DMS 273 (cell line): Measurements from ENCODE around the gene KLC1.
"Not testable (repeated sequence)": the region's sequence is repeated elsewhere in the genome, so short reads cannot be mapped to it uniquely, and the experiment has no call there.

Source experiments
- DNase-seq: peaks from one replicate; lab custom pipeline; 2025; ENCODE audit not compliant: unreplicated experiment; lab: John Stamatoyannopoulos, UW

The KLC1 gene

DNA sequence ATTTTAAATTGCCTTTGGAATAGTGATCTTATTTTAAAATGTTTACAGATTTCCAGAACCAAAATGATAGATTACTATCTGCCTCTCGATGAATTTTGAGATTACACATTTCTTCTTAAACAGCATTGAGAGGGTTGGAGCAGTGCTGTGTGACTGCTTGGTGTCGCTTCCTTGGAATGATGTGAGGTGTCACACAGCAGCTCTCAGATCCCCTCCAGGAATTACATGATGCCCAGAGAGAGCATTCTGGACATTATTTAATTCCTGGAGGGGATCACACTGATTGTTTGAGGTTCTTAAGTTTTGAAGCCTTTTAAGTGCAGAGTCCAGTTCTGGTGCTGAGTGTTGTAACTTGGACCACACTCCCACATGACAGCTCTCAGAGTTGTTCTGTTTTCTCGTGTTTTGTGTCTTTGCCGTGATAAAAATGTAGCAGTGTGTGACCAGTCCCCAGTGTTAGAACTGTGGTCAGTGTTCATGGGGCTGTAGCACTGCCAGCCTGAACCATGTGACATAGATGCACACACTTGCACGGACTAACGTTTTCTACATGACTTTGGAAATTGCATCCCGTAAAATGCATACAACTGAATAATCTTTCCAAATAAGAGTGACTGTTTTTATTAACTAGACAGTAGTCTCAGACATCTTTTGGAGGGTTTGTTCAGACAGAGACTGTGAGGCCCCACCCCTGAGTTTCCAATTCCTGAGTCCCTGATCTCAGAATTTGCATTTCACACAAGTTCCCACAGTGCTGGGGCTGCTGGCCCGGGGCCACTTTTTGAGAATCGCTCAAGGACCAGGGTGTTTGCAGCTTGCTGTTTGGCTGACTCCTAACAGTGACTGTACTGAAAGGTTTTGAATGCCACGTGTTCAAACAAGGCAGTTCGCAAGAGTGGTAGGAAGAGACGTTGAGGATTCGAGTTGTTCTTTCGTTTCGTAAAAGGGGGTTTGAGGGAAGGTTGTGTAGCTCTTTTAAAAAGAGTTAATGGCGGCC lies 60.2 kb downstream of the KLC1 start:
- no peak for DNase-seq

DNA sequence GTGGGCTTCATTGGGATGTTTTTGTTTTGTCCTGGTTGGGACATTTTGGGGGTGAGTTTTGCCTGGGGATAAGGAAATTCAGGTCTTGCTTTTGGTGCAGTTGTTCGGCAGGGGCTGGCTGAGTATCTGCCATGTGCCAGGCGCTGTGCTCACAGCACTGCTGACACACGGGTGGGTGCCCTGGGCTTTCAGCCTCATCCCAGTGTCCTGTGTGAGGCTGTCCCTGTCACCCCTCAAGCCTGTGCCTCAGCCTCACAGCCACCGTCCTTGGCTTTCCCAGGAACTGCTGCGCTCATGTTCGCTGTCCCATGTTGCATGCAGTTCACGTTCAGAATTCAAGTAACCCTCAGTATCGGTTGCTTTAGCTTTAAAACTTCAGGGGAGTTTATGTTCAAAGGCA lies 61.3 kb downstream of the KLC1 start:
- DNase-seq: no peak

GRCh38 chr14:103691655-103692054 lies 62.6 kb downstream of the KLC1 start:
- not testable (repeated sequence) for DNase-seq

GRCh38 chr14:103692159-103692558 lies 63.1 kb downstream of the KLC1 start:
- DNase-seq: no peak

DNA sequence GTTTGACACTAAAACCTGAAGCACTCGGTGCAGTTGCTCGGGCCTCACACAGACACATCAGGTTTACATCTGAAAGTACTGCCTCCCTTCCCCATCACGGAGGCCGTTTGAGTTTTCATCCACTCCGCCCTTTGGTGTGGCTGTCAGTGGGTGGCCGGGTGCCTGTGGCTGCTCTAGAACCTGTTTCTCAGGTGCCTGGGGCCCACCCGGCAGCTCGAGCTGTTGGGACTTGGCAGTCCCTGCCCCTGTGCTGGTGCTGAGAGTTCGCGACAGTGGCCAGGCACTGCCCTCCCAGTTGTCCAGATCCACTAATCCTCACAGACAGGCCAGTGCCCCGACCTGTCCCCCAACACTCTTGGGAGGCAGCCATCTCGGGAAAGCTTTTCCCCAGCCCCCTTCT lies 63.9 kb downstream of the KLC1 start:
- DNase-seq: no peak

DNA sequence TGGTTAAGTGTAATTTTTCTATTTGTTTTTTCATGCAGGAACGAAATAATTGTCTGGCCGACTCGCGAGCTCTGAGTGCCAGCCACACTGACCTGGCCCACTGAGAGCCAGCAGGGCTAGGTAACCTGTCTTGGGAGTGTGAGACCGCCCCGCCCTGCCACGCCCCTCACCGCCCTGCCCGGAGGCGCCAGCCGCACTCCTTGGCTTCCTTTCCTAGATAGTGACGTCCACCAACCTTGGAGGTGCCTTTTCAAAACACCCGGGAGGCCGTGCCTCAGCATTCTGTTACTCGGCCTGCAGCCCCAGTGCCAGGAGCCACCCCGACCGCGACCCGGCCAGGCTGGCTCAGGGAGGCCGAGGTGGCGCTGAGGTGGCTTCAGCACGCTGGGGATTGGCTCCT lies 64.5 kb downstream of the KLC1 start:
- DNase-seq: no peak

DNA sequence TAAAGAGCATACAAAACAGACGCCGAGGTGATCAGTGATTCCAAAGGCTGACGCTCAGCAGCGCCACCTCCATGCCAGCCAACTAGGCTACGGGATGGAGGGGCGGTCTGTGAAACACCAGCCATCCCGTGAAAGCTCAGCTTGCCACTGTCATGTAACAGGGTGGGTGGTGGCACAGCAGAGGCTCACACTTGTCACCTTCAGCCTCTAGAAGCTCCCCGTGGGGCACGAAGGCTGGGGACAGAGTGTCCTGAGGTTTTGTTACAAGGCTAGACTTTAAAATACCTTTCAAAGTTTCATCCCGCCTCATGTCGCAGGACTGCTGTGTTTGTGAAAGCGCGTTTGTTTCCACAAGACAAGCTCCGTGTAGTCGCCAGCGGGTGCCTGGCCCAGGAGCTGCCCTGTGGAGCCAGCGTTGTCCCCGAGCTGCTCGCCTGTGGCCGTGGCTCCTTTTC lies 65.6 kb downstream of the KLC1 start:
- DNase-seq: peak; percentile 26

GRCh38 chr14:103695296-103696069 lies 66.5 kb downstream of the KLC1 start:
- DNase-seq: peak; percentile 81

DNA sequence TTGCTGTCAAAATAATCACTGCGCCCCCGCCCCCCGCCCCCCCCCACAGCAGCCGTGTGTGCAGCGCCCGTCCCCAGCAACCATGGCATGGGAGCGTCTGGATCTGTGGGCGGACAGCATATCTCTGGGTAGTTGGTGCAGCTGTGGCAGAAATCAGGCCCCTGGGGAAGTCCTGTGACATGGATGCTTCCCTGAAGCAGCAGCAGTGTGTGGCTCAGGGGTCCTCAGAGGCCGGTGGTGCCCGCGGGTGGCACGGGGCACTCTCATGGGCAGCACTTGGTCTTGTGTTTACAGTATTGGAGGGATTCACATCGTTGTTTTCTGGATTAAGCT lies 67.0 kb downstream of the KLC1 start:
- DNase-seq: peak; percentile 81

DNA sequence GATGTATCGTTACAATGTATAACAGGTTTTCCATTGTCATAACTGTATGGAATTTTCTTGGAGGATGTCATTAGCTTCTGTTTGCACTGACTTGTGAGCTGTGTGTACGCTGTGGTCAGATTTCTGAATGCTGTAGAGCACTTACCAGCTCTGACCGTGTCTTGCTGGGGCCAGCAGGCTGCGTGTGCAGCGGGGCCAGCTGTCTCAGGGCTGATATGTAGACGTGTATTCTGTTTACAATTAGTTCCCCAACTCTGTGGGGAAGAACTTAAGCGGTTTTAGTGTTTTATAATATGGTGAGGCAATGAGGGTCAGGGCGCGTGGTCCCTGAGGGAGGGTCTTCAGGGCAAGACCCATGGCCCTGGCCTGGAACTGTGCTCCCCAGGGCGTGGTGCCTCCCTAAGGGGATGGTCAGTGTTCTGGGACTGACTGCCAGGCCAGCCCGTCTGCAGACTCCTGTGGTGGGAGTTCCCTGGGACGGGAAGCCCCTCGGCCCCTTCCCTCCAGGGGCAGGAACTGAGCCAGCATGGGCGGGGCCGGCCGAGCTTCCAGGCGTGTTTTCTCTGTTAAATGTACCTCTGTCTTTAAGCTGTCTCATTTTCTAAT lies 67.6 kb downstream of the KLC1 start:
- peak; percentile 72 for DNase-seq

GRCh38 chr14:103697206-103697602 lies 68.2 kb downstream of the KLC1 start:
- DNase-seq: no peak

DNA sequence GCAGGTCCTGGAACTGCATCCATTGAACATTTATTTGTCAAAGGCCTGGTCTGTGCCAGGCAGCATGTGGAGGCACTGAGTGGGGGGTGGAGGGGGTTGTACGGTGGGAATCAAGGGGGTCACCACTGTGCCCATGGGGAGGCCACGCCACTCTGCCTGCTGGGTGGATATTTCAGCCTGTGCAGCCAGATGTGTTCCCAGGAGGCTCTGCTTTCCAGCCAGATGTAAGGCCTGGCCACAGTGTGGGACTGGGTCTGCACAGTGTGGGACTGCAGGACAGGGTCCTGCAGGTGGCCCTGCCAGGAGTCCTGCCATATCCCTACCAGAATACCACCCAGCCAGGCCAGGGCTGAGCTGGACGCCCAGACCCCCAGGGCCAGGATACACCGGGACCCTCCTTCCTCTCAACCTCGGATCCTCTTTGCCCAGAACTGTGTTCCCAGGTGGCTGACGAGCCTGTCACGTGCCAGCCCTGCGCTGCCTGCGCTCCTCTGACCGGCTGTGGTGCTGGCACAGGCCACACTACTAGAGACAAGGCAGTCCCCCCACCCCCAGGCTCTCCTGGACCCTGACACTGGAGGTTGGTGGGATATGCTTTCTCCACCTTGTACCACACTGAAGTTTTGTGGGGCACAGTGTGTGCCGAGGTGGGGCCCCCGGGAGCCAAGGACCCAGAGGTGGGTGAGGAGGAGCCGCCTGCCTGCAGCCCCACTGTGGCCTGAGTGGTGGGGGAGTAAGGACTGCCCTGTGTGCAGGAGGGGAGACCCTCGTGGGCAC lies 68.8 kb downstream of the KLC1 start:
- DNase-seq: no peak

DNA sequence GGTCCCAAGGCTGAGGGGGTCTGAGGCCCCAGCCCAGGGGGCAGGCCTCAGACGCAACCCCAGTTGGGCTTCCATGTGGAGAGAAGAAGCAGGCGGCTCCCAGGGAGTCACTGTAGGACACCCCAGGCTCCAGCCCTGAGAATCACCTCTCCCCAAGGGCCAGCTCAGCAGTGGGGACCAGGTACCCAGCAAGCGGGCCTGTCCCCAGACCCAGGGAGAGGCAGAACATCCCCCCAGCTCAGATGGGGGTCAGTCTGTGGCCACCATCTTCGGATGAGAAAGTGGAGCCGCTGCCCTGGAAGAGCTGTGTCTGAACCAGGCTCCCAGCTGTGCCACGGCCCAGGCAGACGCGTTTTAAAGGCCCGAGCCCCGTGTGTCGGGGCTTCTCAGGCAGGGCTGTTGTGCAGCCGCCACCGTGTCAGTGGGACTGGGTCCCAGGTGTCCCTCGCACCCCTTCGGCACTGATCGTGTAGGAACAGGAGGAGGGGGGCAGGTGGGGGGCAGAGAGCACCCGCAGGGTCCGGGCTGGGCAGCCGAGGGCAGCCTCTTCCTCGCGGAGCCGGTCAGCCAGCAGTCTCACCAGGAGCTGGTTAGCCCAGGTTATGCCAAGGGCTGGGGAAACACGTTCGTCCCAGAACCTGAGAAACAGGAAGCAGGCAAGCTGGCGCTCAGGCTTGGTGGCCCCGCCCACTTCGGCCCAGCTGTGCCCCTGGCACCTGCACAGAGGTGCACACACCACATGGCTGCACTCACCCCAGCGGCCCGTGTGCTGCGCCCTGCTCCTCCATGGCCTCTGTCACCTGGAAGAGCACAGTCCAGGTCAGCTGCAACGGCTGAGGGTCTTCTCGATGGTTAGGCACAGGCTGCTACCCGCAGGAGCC lies 69.6 kb downstream of the KLC1 start:
- peak; percentile 73 for DNase-seq

DNA sequence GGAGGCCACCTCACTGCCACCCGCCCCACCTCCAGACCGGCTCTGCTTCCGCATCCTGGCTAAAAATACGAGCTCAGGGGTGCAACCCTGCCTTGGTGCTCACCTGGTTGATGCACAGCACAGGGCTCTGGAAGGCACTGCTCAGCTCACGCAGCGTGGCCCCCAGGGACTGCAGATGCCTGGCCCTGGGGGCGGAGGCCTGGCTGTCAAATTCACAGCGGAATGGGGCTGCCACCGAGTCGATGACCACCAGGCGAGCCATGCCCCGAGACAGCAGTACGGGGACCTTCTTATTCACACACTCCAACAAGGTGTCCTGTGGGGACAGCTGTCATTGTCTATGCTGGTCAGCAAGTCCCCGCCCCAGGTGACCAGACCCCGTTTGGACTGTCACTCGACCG lies 70.2 kb downstream of the KLC1 start:
- no peak for DNase-seq

- DNase-seq: peak; percentile 74
Measured at GRCh38 chr14:103699901-103700752, 71.1 kb downstream of the KLC1 start.

DNA sequence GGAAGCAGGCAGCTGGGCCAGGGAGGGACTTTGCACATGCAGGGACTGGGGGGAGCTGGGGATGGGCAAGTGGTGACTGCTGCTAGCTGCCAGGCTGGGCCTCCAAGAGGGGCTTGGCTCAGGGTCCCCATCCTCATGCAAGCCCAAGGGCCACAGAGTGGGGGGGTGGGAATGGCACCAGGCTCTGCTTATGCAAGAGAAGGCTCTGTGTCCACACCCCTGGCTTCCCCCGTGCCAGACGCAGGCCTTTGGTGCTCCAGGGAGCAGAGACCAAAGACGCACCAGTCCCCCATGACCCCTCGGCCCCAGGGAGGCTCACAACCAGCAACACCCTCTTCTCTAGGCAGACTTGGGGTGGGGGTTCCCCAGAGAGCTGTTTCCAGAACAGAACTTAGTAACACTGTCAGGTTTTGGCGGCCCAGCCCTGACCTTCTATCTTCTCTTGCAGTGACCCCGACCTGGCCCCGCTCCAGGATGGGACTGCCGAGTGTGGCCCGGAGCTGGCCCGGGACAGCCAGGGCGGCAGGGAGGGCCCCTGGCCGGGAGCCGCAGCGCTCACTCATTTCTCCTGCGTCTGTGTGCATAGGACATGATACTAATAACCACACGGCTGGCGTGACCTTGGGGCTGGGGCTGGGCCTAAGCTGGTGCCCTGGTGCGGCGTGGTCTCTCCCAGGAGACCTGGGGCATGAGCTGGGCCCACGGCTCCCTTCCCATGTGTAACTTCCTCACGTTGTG lies 71.9 kb downstream of the KLC1 start:
- no peak for DNase-seq

- no peak for DNase-seq
Measured at GRCh38 chr14:103702095-103702494, 73.1 kb downstream of the KLC1 start.
